GM18867 (cell line): Measurements from ENCODE around the gene MDGA2.
"Not testable (repeated sequence)": the region's sequence is repeated elsewhere in the genome, so short reads cannot be mapped to it uniquely, and the experiment has no call there.

Experiments used
- ATAC-seq: cut with Tn5 transposase; IDR thresholded peaks from one replicate; pipeline ENCODE4 v1.9.1; 2021; ENCODE audit warnings: mild to moderate bottlenecking, moderate library complexity; ENCODE audit not compliant: unreplicated experiment

Gene MDGA2

GRCh38 chr14:46985529-46986380 is 689.6 kb downstream of the MDGA2 start:
- ATAC-seq = no peak

- no peak for ATAC-seq
Observed at GRCh38 chr14:46973295-46973694, 702.1 kb downstream of the MDGA2 start.

DNA sequence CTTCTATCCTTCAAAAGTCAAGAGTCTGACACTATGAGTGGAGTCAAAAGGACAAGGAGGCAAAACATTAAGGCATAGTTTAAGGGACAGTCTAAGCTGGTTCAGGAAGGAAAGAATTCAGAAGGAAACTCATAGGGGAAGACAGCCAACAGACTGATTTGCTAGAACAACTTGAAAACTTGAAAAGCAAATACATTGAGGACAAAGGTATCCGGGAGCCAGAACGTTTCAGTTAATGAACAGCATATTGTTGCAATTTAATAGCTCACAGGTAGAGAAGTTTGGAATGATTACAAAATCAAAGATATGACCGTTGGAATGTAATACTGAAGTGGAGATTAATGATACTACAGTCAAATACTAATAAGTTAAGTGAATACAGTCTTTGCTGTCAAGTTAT is 711.0 kb downstream of the MDGA2 start:
- ATAC-seq = no peak

GRCh38 chr14:46951103-46951502 is 724.3 kb downstream of the MDGA2 start:
- ATAC-seq = no peak

DNA sequence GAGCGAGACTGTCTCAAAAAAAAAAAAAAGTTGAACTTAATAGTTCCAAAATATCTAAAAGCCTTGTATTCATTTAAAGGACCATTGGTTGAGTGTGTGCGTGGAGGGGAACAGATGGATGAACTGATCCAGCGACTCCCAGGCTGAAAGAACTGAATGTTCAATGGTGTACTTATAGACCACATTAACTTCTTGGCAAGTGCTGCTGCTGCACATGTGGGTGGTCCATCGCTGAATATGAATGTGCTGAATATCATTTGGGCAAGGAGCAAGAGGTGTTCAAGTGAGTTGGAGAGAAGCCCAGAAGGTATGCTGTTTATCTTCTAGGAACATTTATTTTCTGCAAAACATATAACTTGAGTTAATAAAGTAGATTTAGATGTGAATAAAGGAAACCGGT is 734.8 kb downstream of the MDGA2 start:
- no peak for ATAC-seq

- ATAC-seq = no peak
Observed at GRCh38 chr14:46920542-46920941, 754.9 kb downstream of the MDGA2 start.

- ATAC-seq = not testable (repeated sequence)
Observed at GRCh38 chr14:46915539-46915938, 759.9 kb downstream of the MDGA2 start.

- no peak for ATAC-seq
Observed at GRCh38 chr14:46902837-46903236, 772.6 kb downstream of the MDGA2 start.

GRCh38 chr14:46894476-46894875 is 780.9 kb downstream of the MDGA2 start:
- ATAC-seq = no peak

GRCh38 chr14:46887144-46887543 is 788.3 kb downstream of the MDGA2 start:
- peak; percentile 53 for ATAC-seq

DNA sequence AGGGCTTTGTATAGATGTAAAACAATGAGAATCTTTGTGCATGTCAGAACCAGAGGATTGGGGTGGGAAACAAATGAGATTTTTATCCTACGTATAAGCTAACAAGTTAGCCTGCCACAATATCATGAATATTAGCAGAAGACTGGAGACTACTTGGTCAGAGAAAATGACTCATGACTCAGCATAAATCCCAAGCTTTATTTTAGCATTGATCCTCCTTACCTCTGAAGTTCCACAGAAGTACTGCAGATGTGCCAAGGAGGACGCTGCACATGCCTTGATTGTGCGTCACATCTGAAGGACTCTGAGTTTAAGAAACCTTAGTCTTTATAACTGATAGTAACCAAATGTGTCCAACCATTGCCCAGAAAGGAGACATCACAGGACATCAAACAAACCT is 789.8 kb downstream of the MDGA2 start:
- no peak for ATAC-seq

- no peak for ATAC-seq
Observed at GRCh38 chr14:46861753-46862152, 813.7 kb downstream of the MDGA2 start.

DNA sequence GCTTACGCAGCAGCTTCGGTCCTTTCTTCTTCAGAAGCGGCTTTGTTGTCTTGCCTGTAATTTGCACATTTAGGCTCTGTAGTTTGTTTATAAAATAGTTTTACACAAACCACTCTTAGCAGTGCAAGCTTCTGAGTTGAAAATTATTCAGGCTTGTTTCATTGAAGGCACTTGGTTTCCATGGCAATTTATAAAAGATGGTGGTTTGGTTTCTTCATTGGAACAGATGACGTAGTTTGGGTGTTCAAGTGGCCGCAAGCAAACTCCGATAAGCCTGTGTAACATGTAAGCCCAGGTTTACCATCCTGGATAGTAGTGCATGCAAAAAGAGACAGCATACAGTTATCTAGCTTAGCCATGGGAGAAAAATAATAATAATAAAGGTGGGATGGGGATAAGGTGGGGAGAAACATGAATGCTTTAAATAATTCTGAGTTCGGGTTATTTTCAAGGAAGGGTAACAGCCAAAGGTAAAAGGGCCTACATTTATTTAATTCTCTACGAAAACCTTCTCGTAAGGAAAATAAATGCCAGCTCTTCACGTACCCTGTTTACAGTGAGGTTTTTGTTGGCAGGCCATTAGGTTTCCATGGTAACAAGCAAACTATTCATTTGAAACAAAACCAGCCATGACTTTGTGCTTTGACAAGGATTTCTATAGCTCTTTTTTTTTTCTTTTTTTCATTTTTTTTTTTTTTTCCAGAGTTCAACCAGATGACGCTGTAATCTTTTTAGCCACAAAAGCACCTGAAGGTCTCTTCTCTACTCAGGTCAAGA is 834.3 kb downstream of the MDGA2 start:
- ATAC-seq = no peak

- no peak for ATAC-seq
Observed at GRCh38 chr14:46820291-46820690, 855.1 kb downstream of the MDGA2 start.

- ATAC-seq = no peak
Observed at GRCh38 chr14:46819117-46819516, 856.3 kb downstream of the MDGA2 start.

GRCh38 chr14:46818147-46818546 is 857.3 kb downstream of the MDGA2 start:
- ATAC-seq = no peak

DNA sequence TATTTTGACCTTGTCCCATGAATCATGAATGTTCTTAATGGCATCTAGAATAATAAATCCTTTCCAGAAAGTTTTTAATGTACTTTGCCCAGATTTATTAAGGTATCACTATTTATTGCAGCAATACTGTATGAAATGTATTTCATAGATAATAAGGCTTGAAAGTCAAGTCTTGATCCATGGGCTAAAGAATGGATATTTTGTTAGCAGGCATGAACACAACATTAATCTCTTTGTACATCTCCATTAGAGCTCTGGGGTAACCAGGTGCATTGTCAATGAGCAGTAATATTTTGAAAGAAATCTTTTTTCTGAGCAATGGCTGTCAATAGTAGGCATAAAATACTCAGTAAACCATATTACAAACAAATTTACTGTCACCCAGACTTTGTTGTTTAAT is 882.3 kb downstream of the MDGA2 start:
- no peak for ATAC-seq
